ENCODE measurements around the gene HTT. TPM values are rescaled to one million over a fixed set of nuclear protein-coding genes. Genes with fewer than 3 reads are reported as not detected.

The HTT gene
- total RNA-seq, 1 donor from 2014 or later: 72.0 TPM

DNA sequence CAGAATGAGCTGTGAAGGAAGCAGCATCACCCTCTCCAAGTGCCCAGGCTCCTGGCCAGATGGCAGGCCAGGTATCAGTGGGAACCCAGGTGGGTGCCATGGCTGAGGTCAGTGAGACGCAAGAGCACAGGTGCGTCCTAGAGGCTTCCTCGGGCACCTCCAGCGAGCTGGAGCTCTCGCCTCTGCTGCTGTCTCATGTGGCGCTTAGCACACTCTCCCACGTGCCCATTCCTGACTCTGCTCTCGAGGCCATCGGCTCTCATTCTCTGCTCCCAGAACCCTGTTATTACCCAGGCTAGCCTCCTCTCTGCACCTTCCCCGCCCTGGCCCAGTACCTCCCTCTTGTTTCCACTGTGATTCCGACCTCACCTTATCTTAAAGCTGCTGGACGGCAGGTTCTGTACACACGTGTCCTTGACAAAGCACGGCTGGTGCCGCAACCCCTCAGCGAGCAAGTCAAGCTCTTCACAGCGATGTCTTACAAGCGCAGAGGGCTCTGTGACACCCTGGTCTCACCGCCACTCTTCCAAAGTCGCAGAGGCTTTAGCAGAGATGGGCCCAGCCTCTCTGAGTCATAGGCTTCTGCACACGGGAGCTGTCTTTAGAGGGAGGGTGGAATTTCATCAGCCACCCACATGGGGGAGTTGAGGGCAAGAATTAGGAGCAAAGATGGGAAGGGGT is 159.1 kb downstream of the HTT start:
- Mint-ChIP-seq H3K27ac (ENCODE audit: unreplicated experiment) (peak overlapping the region; percentile 5), H3K27me3 (ENCODE audit: low read depth) (no peaks in the 10 kb centered on the region), H3K4me1 (no peaks in the 10 kb centered on the region), H3K36me3 (ENCODE audit: low read depth) (peaks cover 33% of the 10 kb centered on the region), H3K4me3 (no peak overlapping the region), H3K9me3 (peaks cover 5% of the 10 kb centered on the region)
- TF ChIP-seq, protein P1, sequence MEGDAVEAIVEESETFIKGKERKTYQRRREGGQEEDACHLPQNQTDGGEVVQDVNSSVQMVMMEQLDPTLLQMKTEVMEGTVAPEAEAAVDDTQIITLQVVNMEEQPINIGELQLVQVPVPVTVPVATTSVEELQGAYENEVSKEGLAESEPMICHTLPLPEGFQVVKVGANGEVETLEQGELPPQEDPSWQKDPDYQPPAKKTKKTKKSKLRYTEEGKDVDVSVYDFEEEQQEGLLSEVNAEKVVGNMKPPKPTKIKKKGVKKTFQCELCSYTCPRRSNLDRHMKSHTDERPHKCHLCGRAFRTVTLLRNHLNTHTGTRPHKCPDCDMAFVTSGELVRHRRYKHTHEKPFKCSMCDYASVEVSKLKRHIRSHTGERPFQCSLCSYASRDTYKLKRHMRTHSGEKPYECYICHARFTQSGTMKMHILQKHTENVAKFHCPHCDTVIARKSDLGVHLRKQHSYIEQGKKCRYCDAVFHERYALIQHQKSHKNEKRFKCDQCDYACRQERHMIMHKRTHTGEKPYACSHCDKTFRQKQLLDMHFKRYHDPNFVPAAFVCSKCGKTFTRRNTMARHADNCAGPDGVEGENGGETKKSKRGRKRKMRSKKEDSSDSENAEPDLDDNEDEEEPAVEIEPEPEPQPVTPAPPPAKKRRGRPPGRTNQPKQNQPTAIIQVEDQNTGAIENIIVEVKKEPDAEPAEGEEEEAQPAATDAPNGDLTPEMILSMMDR (conservative IDR thresholded peaks at IDR 0.05): no peak
- no peak for DNase-seq (ENCODE audit: low read depth, low spot score)

DNA sequence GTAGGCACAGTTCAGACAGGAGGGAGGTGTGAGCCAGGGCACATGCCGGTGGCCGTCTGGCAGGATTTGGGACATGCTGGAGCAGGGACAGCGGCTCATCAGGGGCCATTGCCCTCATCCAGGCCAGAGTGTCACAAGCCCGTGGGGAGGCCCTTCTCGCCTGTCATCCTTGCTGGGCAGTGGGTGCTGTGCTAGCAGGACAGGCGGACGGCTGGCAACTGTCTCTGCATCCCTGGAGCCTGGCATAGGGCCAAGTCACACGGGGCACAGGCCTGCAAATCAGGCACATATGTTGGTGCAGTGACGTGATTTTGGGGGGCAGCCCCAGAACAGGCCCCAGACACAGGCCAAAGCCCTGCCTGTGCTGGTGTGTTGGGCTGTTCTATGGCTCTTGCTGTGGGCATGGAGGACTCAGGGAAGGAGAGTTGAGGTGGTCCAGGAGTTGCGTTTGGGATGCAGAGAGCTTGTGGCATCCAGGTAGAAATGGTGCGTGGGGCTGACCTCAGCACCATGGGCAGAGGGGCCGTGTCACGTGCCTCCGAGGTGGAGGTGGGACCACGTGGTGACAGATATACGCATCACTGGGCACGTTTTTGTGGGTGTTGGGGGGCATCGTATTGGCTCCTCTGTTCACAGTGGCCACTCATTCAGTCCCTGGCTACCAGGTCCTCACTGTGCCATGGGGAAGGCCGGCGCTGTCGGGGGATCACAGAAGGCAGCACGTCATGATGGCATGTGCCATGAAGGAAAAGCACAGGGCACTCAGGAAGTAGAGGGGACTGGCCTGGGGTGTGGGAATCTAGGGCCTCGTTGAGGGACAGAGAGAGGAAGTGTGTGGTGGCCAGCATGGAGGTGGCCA is 159.9 kb downstream of the HTT start:
- Mint-ChIP-seq H3K9me3 (peaks cover 2% of the 10 kb centered on the region), H3K4me3 (no peak overlapping the region), H3K4me1 (no peaks in the 10 kb centered on the region), H3K36me3 (ENCODE audit: low read depth) (peaks cover 26% of the 10 kb centered on the region), H3K27me3 (ENCODE audit: low read depth) (no peaks in the 10 kb centered on the region), H3K27ac (ENCODE audit: unreplicated experiment) (no peak overlapping the region)
- no peak for DNase-seq (ENCODE audit: low read depth, low spot score)
- TF ChIP-seq, protein P1 (conservative IDR thresholded peaks at IDR 0.05): no peak

DNA sequence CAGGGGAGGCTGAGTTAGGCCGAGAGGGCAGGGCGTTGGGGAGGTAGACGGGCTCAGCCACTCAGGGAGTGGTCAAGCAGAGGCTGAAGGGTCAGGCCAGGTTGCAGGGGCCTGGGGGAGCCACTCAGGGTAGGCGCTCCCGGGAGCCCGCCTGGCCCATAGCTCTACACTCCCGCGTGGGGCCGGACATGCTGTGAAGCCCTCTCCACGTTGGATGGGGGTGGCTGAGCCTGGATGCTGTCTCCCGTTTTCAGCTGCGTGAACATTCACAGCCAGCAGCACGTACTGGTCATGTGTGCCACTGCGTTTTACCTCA is 160.5 kb downstream of the HTT start:
- no peak overlapping the region for H3K27ac Mint-ChIP-seq (ENCODE audit: unreplicated experiment)
- DNase-seq (ENCODE audit: low read depth, low spot score): no peak
- H3K36me3 Mint-ChIP-seq (ENCODE audit: low read depth): peaks cover 20% of the 10 kb centered on the region
- no peaks in the 10 kb centered on the region for H3K9me3 Mint-ChIP-seq
- no peaks in the 10 kb centered on the region for H3K27me3 Mint-ChIP-seq (ENCODE audit: low read depth)
- no peak overlapping the region for H3K4me3 Mint-ChIP-seq
- no peaks in the 10 kb centered on the region for H3K4me1 Mint-ChIP-seq
- TF ChIP-seq, protein P1 (conservative IDR thresholded peaks at IDR 0.05): no peak

DNA sequence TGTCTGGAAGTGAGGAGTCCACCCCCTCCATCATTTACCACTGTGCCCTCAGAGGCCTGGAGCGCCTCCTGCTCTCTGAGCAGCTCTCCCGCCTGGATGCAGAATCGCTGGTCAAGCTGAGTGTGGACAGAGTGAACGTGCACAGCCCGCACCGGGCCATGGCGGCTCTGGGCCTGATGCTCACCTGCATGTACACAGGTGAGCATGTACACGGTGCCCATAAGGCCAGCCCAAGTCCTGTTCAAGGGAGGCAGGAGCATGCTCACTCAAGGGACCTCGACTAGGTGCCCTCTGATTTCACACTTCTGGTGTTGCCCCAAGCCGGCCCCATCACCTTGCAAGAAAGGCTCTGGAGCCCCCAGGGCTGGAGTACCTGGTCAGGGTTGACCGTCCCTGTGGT is 161.1 kb downstream of the HTT start:
- H3K4me1 Mint-ChIP-seq: no peaks in the 10 kb centered on the region
- no peak overlapping the region for H3K27ac Mint-ChIP-seq (ENCODE audit: unreplicated experiment)
- H3K9me3 Mint-ChIP-seq: no peaks in the 10 kb centered on the region
- no peak for DNase-seq (ENCODE audit: low read depth, low spot score)
- no peaks in the 10 kb centered on the region for H3K27me3 Mint-ChIP-seq (ENCODE audit: low read depth)
- H3K4me3 Mint-ChIP-seq: no peak overlapping the region
- H3K36me3 Mint-ChIP-seq (ENCODE audit: low read depth): peaks cover 16% of the 10 kb centered on the region
- TF ChIP-seq, protein P1 (conservative IDR thresholded peaks at IDR 0.05): no peak

DNA sequence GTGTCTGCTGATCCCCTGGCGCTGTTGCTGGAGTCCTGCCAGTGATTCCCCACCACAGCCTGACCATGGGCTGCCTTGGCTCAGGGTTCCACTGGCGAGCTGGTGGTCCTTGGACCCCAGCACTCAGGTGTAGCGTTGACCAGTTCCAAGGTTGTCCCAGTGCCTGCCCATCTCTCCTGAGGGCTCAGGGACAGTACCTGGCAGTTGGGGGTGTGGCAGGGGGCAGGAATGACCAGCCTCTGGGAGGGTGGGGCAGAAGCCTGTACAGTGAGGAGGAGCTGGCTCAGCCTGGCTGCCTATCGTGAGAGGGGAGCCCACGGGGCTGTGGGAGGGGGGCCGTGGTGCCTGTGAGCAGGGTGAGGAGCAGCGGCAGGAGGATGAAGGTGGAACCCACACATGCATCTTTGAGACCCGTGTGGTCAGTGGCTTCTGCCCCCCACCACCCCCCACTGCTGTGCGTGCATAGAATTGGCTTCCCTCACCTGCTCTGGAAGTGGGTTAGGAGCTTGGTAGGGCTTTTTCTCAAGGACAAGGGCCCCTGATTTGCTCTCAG is 161.9 kb downstream of the HTT start:
- no peaks in the 10 kb centered on the region for H3K27me3 Mint-ChIP-seq (ENCODE audit: low read depth)
- TF ChIP-seq, protein P1 (conservative IDR thresholded peaks at IDR 0.05): no peak
- H3K4me3 Mint-ChIP-seq: no peak overlapping the region
- H3K9me3 Mint-ChIP-seq: no peaks in the 10 kb centered on the region
- no peak for DNase-seq (ENCODE audit: low read depth, low spot score)
- H3K36me3 Mint-ChIP-seq (ENCODE audit: low read depth): peaks cover 12% of the 10 kb centered on the region
- no peak overlapping the region for H3K27ac Mint-ChIP-seq (ENCODE audit: unreplicated experiment)
- no peaks in the 10 kb centered on the region for H3K4me1 Mint-ChIP-seq

Data from neural crest cell (in vitro differentiated cells).